Measurements from ENCODE around the gene LRP4.
A peak's percentile ranks its signal among the peaks of the same experiment; 100 is the strongest.

The LRP4 gene

DNA sequence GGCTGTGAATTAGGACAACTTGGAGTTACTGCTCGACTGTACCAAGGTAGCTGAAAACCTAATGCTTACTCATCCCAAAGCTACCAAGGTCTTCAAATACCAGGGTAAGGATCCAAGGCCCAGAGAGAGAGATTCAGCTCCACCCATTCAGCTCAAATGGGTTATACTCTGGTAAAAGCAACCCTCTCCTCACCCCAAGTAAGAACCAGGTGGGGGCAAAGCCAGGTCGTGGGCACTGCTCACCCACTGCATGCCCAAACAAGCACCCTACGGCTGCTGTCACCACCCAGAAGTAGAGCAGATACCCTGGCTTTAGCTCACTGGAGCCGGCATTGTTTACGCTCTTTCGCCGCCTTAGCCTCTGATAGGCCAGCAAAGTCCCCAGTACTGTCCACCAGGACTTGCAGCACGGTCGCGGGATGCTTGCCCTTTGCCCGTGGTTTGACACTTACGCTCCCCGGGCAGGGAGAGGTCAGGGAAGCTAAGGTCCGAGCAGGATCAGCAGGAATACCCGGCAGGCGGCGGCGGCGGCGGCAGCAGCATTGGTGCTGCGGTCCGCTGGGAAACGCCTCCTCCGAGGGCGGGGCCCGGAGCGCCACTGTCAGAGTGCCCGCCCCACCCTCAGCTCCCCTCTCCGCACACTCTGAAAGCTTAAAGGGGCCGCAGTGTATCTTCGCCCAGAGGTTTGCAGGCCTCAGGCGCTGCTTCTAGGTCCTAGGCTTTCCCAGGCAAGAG, 91.9 kb downstream of the LRP4 start:
- peak; percentile 100 for ATAC-seq (replicated peaks; ENCODE audit: extremely low read depth, poor library complexity, severe bottlenecking)
- no peaks in the 10 kb centered on the region for H3K9me3 Mint-ChIP-seq
- H3K27me3 Mint-ChIP-seq: no peaks in the 10 kb centered on the region
- H3K4me1 Mint-ChIP-seq: peaks cover 31% of the 10 kb centered on the region
- H3K4me3 Mint-ChIP-seq: peak overlapping the region; percentile 72
- peak; percentile 41 to 49 for DNase-seq (ENCODE audit: low spot score in 2 of 2)
- H3K27ac Mint-ChIP-seq (ENCODE audit: low read depth): peak overlapping the region; percentile 51
- peaks cover 4% of the 10 kb centered on the region for H3K36me3 Mint-ChIP-seq (ENCODE audit: insufficient read depth)

DNA sequence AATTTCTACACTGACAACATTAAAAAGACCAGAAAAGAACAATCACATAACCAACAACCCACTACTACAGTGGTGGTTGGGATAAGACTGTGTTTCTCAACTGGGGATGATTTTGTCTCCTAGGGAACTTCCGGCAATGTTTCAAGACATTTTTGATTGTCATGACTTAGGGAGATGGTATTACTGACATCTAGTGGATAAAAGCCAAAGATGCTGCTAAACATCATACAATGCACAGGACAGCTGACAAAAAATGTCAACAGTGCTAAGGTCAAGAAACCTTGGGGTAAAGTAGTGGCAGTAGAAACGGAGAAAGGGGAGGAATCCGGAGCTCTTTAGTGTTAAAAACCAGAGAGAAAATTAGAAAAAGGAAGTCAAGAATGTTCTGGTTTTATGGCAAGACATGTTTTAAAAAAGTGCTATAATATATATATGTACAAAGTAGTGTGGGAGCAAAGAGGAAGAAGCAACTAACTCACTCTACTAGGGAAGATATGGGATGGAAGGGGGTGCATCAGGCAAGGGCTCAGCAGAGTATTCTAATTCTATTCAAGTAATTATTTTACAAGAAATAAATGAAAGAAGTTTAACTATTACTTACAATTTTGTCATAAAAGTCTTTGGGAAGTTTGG, 109.4 kb downstream of the LRP4 start:
- no peaks in the 10 kb centered on the region for H3K27me3 Mint-ChIP-seq
- no peak overlapping the region for H3K27ac Mint-ChIP-seq (ENCODE audit: low read depth)
- no peak overlapping the region for H3K4me3 Mint-ChIP-seq
- peaks cover 38% of the 10 kb centered on the region for H3K36me3 Mint-ChIP-seq (ENCODE audit: insufficient read depth)
- DNase-seq (ENCODE audit: low spot score in 2 of 2): no peak
- no peaks in the 10 kb centered on the region for H3K4me1 Mint-ChIP-seq
- no peaks in the 10 kb centered on the region for H3K9me3 Mint-ChIP-seq
- ATAC-seq (replicated peaks; ENCODE audit: extremely low read depth, poor library complexity, severe bottlenecking): no peak

Measured in central memory CD8-positive, alpha-beta T cell (primary cell).